ENCODE measurements around the gene SHLD1.

GRCh38 chr20:5881703-5882102 lies 131.5 kb downstream of the SHLD1 start:
- TF ChIP-seq GATA2 (IDR thresholded peaks at IDR 0.05; ENCODE audit: low read depth, low read length) (no peak), GATA3 (IDR thresholded peaks at IDR 0.05; ENCODE audit: low read depth, low read length) (no peak)
